ENCODE data around the gene RAPGEF1. TPM values are rescaled to one million over a fixed set of nuclear protein-coding genes. Genes with fewer than 3 reads are reported as not detected.

The RAPGEF1 gene
- polyA plus RNA-seq, 2 donors, result 9.0 to 11.0 TPM

- Histone ChIP-seq H3K27me3 (ENCODE audit: control insufficient read depth in 1 of 2, insufficient read depth in 2 of 2, low read length in 2 of 2) (peaks cover 0 to 16% of the 10 kb centered on the region in 2 donors), H3K4me3 (ENCODE audit: low read depth in 1 of 2, low read length in 2 of 2) (peak overlapping the region; percentile 17 to 22), H3K36me3 (ENCODE audit: control insufficient read depth in 2 of 2, insufficient read depth in 2 of 2, low read length in 1 of 2) (no peaks in the 10 kb centered on the region), H3K4me1 (ENCODE audit: control insufficient read depth in 2 of 2, insufficient read depth in 2 of 2, low read length in 1 of 2) (peaks cover 7 to 15% of the 10 kb centered on the region in 2 donors), H3K9me3 (ENCODE audit: control insufficient read depth in 2 of 2, insufficient read depth in 1 of 2, low read depth in 1 of 2, low read length in 1 of 2) (peaks cover 2 to 6% of the 10 kb centered on the region in 2 donors), H3K27ac (ENCODE audit: low read depth in 2 of 2, low read length in 1 of 2) (no peak overlapping the region)
- WGBS, 2 donors, result 3 to 4% methylated on average over 29 to 30 of the region's 30 CpGs
These were observed 194.0 kb downstream of the RAPGEF1 start for GRCh38 chr9:131545786-131546335.

GRCh38 chr9:131545003-131545785 lies 194.7 kb downstream of the RAPGEF1 start, which contains the start of gene PRRT1B:
Gene PRRT1B, plus strand, starts transcription at chr9:131545523. Its CDS starts 93 bp downstream, at chr9:131545616.
- Histone ChIP-seq H3K36me3 (ENCODE audit: control insufficient read depth in 2 of 2, insufficient read depth in 2 of 2, low read length in 1 of 2) (no peaks in the 10 kb centered on the region), H3K4me1 (ENCODE audit: control insufficient read depth in 2 of 2, insufficient read depth in 2 of 2, low read length in 1 of 2) (peaks cover 7 to 15% of the 10 kb centered on the region in 2 donors), H3K27ac (ENCODE audit: low read depth in 2 of 2, low read length in 1 of 2) (no peak within 1 kb of the TSS), H3K27me3 (ENCODE audit: control insufficient read depth in 1 of 2, insufficient read depth in 2 of 2, low read length in 2 of 2) (peaks cover 0 to 16% of the 10 kb centered on the region in 2 donors), H3K4me3 (ENCODE audit: low read depth in 1 of 2, low read length in 2 of 2) (peak within 1 kb of the TSS; percentile 17 to 22), H3K9me3 (ENCODE audit: control insufficient read depth in 2 of 2, insufficient read depth in 1 of 2, low read depth in 1 of 2, low read length in 1 of 2) (peaks cover 2 to 6% of the 10 kb centered on the region in 2 donors)
- WGBS, 2 donors, result 14 to 21% methylated on average over 50 of the region's 50 CpGs

GRCh38 chr9:131543141-131543540 lies 196.7 kb downstream of the RAPGEF1 start:
- Histone ChIP-seq H3K27ac (ENCODE audit: low read depth in 2 of 2, low read length in 1 of 2) (no peak overlapping the region), H3K36me3 (ENCODE audit: control insufficient read depth in 2 of 2, insufficient read depth in 2 of 2, low read length in 1 of 2) (no peaks in the 10 kb centered on the region), H3K27me3 (ENCODE audit: control insufficient read depth in 1 of 2, insufficient read depth in 2 of 2, low read length in 2 of 2) (peaks cover 0 to 16% of the 10 kb centered on the region in 2 donors), H3K4me3 (ENCODE audit: low read depth in 1 of 2, low read length in 2 of 2) (no peak overlapping the region), H3K4me1 (ENCODE audit: control insufficient read depth in 2 of 2, insufficient read depth in 2 of 2, low read length in 1 of 2) (peaks cover 7 to 15% of the 10 kb centered on the region in 2 donors), H3K9me3 (ENCODE audit: control insufficient read depth in 2 of 2, insufficient read depth in 1 of 2, low read depth in 1 of 2, low read length in 1 of 2) (peaks cover 2 to 6% of the 10 kb centered on the region in 2 donors)
- 93 to 94% methylated on average over 6 of the region's 6 CpGs for WGBS, 2 donors

- no peaks in the 10 kb centered on the region for H3K27me3 ChIP-seq (ENCODE audit: control insufficient read depth in 1 of 2, insufficient read depth in 2 of 2, low read length in 2 of 2)
- H3K4me3 ChIP-seq (ENCODE audit: low read depth in 1 of 2, low read length in 2 of 2), result no peak overlapping the region
- H3K27ac ChIP-seq (ENCODE audit: low read depth in 2 of 2, low read length in 1 of 2), result no peak overlapping the region
- H3K9me3 ChIP-seq (ENCODE audit: control insufficient read depth in 2 of 2, insufficient read depth in 1 of 2, low read depth in 1 of 2, low read length in 1 of 2), result peaks cover under 1 to 5% of the 10 kb centered on the region in 2 donors
- no peaks in the 10 kb centered on the region for H3K36me3 ChIP-seq (ENCODE audit: control insufficient read depth in 2 of 2, insufficient read depth in 2 of 2, low read length in 1 of 2)
- 85 to 86% methylated on average over 7 of the region's 7 CpGs for WGBS, 2 donors
- no peaks in the 10 kb centered on the region for H3K4me1 ChIP-seq (ENCODE audit: control insufficient read depth in 2 of 2, insufficient read depth in 2 of 2, low read length in 1 of 2)
These were observed 200.5 kb downstream of the RAPGEF1 start for GRCh38 chr9:131539223-131539923.

- H3K9me3 ChIP-seq (ENCODE audit: control insufficient read depth in 2 of 2, insufficient read depth in 1 of 2, low read depth in 1 of 2, low read length in 1 of 2), result no peaks in the 10 kb centered on the region
- no peaks in the 10 kb centered on the region for H3K36me3 ChIP-seq (ENCODE audit: control insufficient read depth in 2 of 2, insufficient read depth in 2 of 2, low read length in 1 of 2)
These were observed 201.9 kb downstream of the RAPGEF1 start for GRCh38 chr9:131537946-131538345.

GRCh38 chr9:131534721-131535237 lies 205.1 kb downstream of the RAPGEF1 start:
- H3K9me3 ChIP-seq (ENCODE audit: control insufficient read depth in 2 of 2, insufficient read depth in 1 of 2, low read depth in 1 of 2, low read length in 1 of 2), result no peaks in the 10 kb centered on the region
- no peak overlapping the region for H3K27ac ChIP-seq (ENCODE audit: low read depth in 2 of 2, low read length in 1 of 2)
- H3K4me1 ChIP-seq (ENCODE audit: control insufficient read depth in 2 of 2, insufficient read depth in 2 of 2, low read length in 1 of 2), result peaks cover 5 to 7% of the 10 kb centered on the region in 2 donors
- no peaks in the 10 kb centered on the region for H3K36me3 ChIP-seq (ENCODE audit: control insufficient read depth in 2 of 2, insufficient read depth in 2 of 2, low read length in 1 of 2)
- H3K27me3 ChIP-seq (ENCODE audit: control insufficient read depth in 1 of 2, insufficient read depth in 2 of 2, low read length in 2 of 2), result no peaks in the 10 kb centered on the region
- H3K4me3 ChIP-seq (ENCODE audit: low read depth in 1 of 2, low read length in 2 of 2), result no peak overlapping the region
- 42 to 55% methylated on average over 8 of the region's 8 CpGs for WGBS, 2 donors

More at GRCh38 chr9:131537946-131538345, 201.9 kb downstream of the RAPGEF1 start:
- no peaks in the 10 kb centered on the region for H3K4me1 ChIP-seq (ENCODE audit: control insufficient read depth in 2 of 2, insufficient read depth in 2 of 2, low read length in 1 of 2)
- no peak overlapping the region for H3K27ac ChIP-seq (ENCODE audit: low read depth in 2 of 2, low read length in 1 of 2)
- 96% methylated on average over 19 of the region's 19 CpGs for WGBS, 2 donors
- H3K27me3 ChIP-seq (ENCODE audit: control insufficient read depth in 1 of 2, insufficient read depth in 2 of 2, low read length in 2 of 2), result no peaks in the 10 kb centered on the region
- H3K4me3 ChIP-seq (ENCODE audit: low read depth in 1 of 2, low read length in 2 of 2), result no peak overlapping the region

GRCh38 chr9:131530920-131531832 lies 208.7 kb downstream of the RAPGEF1 start, which contains the start of gene UCK1:
Gene UCK1, minus strand, starts transcription at chr9:131531263. Its CDS starts 89 bp downstream, at chr9:131531174.
- WGBS, 2 donors, result 7 to 12% methylated on average over 72 to 103 of the region's 103 CpGs
- Histone ChIP-seq H3K36me3 (ENCODE audit: control insufficient read depth in 2 of 2, insufficient read depth in 2 of 2, low read length in 1 of 2) (peaks cover 11 to 15% of the 10 kb centered on the region in 2 donors), H3K27me3 (ENCODE audit: control insufficient read depth in 1 of 2, insufficient read depth in 2 of 2, low read length in 2 of 2) (no peaks in the 10 kb centered on the region), H3K9me3 (ENCODE audit: control insufficient read depth in 2 of 2, insufficient read depth in 1 of 2, low read depth in 1 of 2, low read length in 1 of 2) (no peaks in the 10 kb centered on the region), H3K27ac (ENCODE audit: low read depth in 2 of 2, low read length in 1 of 2) (peak within 1 kb of the TSS; percentile 78 to 79), H3K4me3 (ENCODE audit: low read depth in 1 of 2, low read length in 2 of 2) (peak within 1 kb of the TSS; percentile 91 to 98), H3K4me1 (ENCODE audit: control insufficient read depth in 2 of 2, insufficient read depth in 2 of 2, low read length in 1 of 2) (peaks cover 5 to 9% of the 10 kb centered on the region in 2 donors)

GRCh38 chr9:131530546-131530919 lies 209.3 kb downstream of the RAPGEF1 start:
- Histone ChIP-seq H3K27ac (ENCODE audit: low read depth in 2 of 2, low read length in 1 of 2) (peak overlapping the region; percentile 45 to 79), H3K27me3 (ENCODE audit: control insufficient read depth in 1 of 2, insufficient read depth in 2 of 2, low read length in 2 of 2) (no peaks in the 10 kb centered on the region), H3K4me1 (ENCODE audit: control insufficient read depth in 2 of 2, insufficient read depth in 2 of 2, low read length in 1 of 2) (peaks cover 5 to 9% of the 10 kb centered on the region in 2 donors), H3K9me3 (ENCODE audit: control insufficient read depth in 2 of 2, insufficient read depth in 1 of 2, low read depth in 1 of 2, low read length in 1 of 2) (no peaks in the 10 kb centered on the region), H3K36me3 (ENCODE audit: control insufficient read depth in 2 of 2, insufficient read depth in 2 of 2, low read length in 1 of 2) (peaks cover 14 to 20% of the 10 kb centered on the region in 2 donors), H3K4me3 (ENCODE audit: low read depth in 1 of 2, low read length in 2 of 2) (peak overlapping the region; percentile 91 to 98)
- 2 to 4% methylated on average over 17 to 29 of the region's 29 CpGs for WGBS, 2 donors
